OCI-LY1 (cell line): ENCODE measurements around the gene MS4A4A.

Experiments used
- H2AFZ ChIP-seq: fragments of 200-600 bp; sonication (generic), shearing (Covaris generic); 2 replicates; pipeline ENCODE4 v1.6.0; 2014; ENCODE audit warnings: antibody characterized with exemption, mild to moderate bottlenecking, low read length
- H3F3A ChIP-seq: fragments of 200-600 bp; sonication (generic), shearing (Covaris generic); 2 replicates; pipeline ENCODE4 v1.6.0; 2014; ENCODE audit warnings: mild to moderate bottlenecking, antibody characterized with exemption, low read length, moderate library complexity; ENCODE audit not compliant: insufficient read depth
- H3K27ac ChIP-seq: fragments of 200-600 bp; sonication (generic); 2 replicates; pipeline ENCODE4 v1.5.1; 2014; ENCODE audit warnings: low read length, mixed run types, mild to moderate bottlenecking, low read depth; ENCODE audit not compliant: poor library complexity, severe bottlenecking
- H3K27me3 ChIP-seq: fragments of 200-600 bp; sonication (generic); 2 replicates; pipeline ENCODE4 v1.6.0; 2014; ENCODE audit warnings: antibody characterized with exemption, mild to moderate bottlenecking, low read length, moderate library complexity; ENCODE audit not compliant: insufficient read depth
- H3K36me3 ChIP-seq: fragments of 200-600 bp; sonication (generic); 2 replicates; pipeline ENCODE4 v1.6.1; 2014; ENCODE audit warnings: mild to moderate bottlenecking, antibody characterized with exemption, low read length, moderate library complexity, mixed read lengths; ENCODE audit not compliant: insufficient read depth
- H3K4me1 ChIP-seq: fragments of 200-600 bp; sonication (generic); 2 replicates; pipeline ENCODE4 v1.5.1; 2014; ENCODE audit warnings: mild to moderate bottlenecking, low read length, moderate library complexity; ENCODE audit not compliant: insufficient read depth, severe bottlenecking
- H3K4me2 ChIP-seq: fragments of 200-600 bp; sonication (generic), shearing (Covaris generic); 2 replicates; pipeline ENCODE4 v1.6.1; 2014; ENCODE audit warnings: low read length
- H3K4me3 ChIP-seq: fragments of 200-600 bp; sonication (generic); 2 replicates; pipeline ENCODE4 v1.5.1; 2014; ENCODE audit warnings: low read length, low read depth, mild to moderate bottlenecking, mixed read lengths; ENCODE audit not compliant: poor library complexity, severe bottlenecking
- H3K79me2 ChIP-seq: fragments of 200-600 bp; shearing (Covaris generic); 2 replicates; pipeline ENCODE4 v1.6.1; 2016; ENCODE audit warnings: mixed run types, low read length, mixed read lengths; ENCODE audit not compliant: insufficient read depth
- H3K9ac ChIP-seq: fragments of 200-600 bp; sonication (generic), shearing (Covaris generic); 2 replicates; pipeline ENCODE4 v1.6.1; 2014; ENCODE audit warnings: mild to moderate bottlenecking, low read length, mixed read lengths
- H3K9me2 ChIP-seq: fragments of 200-600 bp; sonication (generic), shearing (Covaris generic); 2 replicates; pipeline ENCODE4 v1.6.1; 2014; ENCODE audit warnings: low read depth, mild to moderate bottlenecking, low read length, mixed read lengths
- H3K9me3 ChIP-seq: fragments of 200-600 bp; shearing (Covaris generic); 2 replicates; pipeline ENCODE4 v1.6.1; 2014; ENCODE audit warnings: low read length, mixed read lengths
- H4K20me1 ChIP-seq: fragments of 200-600 bp; sonication (generic), shearing (Covaris generic); 2 replicates; pipeline ENCODE4 v1.6.0; 2016; ENCODE audit warnings: mild to moderate bottlenecking, low read length; ENCODE audit not compliant: insufficient read depth
- CTCF ChIP-seq: fragments of 200-600 bp; sonication (generic), shearing (Covaris generic); IDR thresholded peaks from 2 replicates; pipeline ENCODE4 v1.5.1; 2017; ENCODE audit warnings: mild to moderate bottlenecking, antibody characterized with exemption, low read length, moderate library complexity, mixed read lengths
- EZH2 ChIP-seq: fragments of 200-600 bp; sonication (generic), shearing (Covaris generic); IDR thresholded peaks from 2 replicates; pipeline ENCODE4 v1.8.0; 2017; ENCODE audit warnings: borderline replicate concordance, mixed run types, mild to moderate bottlenecking, antibody characterized with exemption, low read length, moderate library complexity, mixed read lengths

The MS4A4A gene

DNA sequence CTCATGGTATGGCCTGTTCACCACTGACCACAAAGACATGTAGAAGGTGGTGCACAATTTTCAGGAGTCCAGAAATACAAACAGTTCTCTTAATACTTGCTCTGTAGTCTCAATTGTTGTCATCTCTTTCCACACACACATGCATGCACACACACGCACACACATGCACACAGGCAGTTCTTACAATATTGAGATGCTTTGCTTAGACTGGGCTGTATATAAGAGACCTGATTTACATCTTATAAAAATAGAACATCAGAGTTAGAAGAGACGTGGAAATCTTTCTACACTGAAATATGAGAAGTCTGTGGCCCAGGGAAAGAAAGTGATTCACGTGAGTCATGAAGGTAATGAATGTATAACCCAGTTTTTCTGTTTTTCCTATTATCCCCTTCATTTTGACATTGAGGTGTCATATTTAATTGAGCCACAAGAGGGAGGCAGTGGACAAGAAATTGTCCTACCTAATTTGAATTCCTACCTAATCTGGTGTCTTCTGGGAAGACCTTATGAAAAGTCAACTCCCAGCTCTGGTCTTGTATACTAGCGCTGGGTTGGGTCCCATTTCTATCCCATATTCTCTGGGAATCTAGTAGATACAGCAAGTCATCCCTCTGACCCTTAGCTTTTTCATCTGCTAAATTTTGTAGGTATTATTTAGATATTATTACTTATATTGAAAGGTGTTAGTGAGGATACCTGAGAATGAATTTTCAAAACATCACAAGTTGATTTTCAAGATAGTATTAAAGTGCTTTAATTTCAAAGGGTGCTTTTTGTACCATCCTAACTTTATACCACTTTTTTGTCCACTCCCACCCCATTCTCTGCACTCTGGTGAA, 14.9 kb upstream of the MS4A4A start:
- no peak for TF ChIP-seq EZH2
- TF ChIP-seq CTCF: peak; percentile 69
- H3K9me2 ChIP-seq: no peaks in the 10 kb centered on the region
- no peaks in the 10 kb centered on the region for H3F3A ChIP-seq
- no peaks in the 10 kb centered on the region for H3K27me3 ChIP-seq
- no peaks in the 10 kb centered on the region for H3K79me2 ChIP-seq
- no peaks in the 10 kb centered on the region for H3K4me1 ChIP-seq
- no peak overlapping the region for H3K4me3 ChIP-seq
- no peak overlapping the region for H2AFZ ChIP-seq
- no peak overlapping the region for H3K27ac ChIP-seq
- 0 out of 2 replicates have a peak, but pooled peaks cover 2% of the 10 kb centered on the region for H3K9me3 ChIP-seq
- no peaks in the 10 kb centered on the region for H4K20me1 ChIP-seq
- H3K4me2 ChIP-seq: no peak overlapping the region
- no peaks in the 10 kb centered on the region for H3K36me3 ChIP-seq
- H3K9ac ChIP-seq: no peak overlapping the region

DNA sequence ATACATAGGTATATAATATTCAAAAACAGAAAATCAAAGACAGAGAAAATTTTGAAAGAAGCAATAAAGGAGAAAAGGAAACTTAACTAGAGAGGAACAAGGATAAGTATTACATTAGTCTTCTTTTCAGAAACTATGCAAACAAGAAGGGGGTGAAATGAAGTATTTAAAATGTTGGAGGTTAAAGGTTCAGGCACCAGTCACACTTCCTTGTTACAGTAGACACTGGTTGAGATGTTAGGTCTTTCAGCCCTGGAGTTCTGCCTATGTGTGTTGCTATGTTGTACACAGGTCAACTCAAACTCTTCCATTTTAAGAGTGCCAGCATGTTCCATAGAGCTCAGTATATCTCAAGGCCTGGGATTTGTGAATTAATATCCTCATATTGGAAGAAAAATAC, 6.0 kb upstream of the MS4A4A start:
- 0 out of 2 replicates have a peak, but pooled peaks cover 2% of the 10 kb centered on the region for H3K9me3 ChIP-seq
- H3K79me2 ChIP-seq: no peaks in the 10 kb centered on the region
- no peak overlapping the region for H3K4me3 ChIP-seq
- no peaks in the 10 kb centered on the region for H3K27me3 ChIP-seq
- H3F3A ChIP-seq: no peaks in the 10 kb centered on the region
- no peak overlapping the region for H3K9ac ChIP-seq
- no peak overlapping the region for H3K4me2 ChIP-seq
- no peaks in the 10 kb centered on the region for H3K4me1 ChIP-seq
- no peak overlapping the region for H3K27ac ChIP-seq
- no peaks in the 10 kb centered on the region for H3K36me3 ChIP-seq
- TF ChIP-seq EZH2 (no peak), CTCF (no peak)
- H3K9me2 ChIP-seq: no peaks in the 10 kb centered on the region
- H4K20me1 ChIP-seq: no peaks in the 10 kb centered on the region
- H2AFZ ChIP-seq: no peak overlapping the region

DNA sequence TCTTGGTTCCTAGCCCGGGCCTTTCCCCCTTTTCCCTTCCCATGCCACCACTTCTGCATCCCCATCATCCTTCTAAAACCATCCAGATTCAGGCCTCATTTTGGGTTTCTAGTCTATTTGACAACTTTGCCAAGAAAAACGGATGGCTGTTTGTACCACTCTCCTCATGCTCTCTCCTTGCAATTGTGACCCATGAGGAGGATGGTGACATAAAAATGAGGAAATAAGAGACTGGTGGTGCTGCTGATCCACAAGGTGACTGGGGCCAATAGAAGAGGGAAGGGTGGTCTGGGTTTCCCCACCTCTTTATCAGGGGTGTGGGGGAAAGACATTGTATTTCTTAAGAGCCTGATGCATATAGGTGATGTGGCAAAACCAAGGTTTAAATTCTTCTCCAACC, 1.0 kb downstream of the MS4A4A start:
- Histone ChIP-seq H3K9me2 (no peaks in the 10 kb centered on the region), H3K4me2 (no peak overlapping the region), H3K9me3 (no peaks in the 10 kb centered on the region), H3K27me3 (no peaks in the 10 kb centered on the region), H3K4me1 (no peaks in the 10 kb centered on the region), H2AFZ (no peak overlapping the region), H3K27ac (no peak overlapping the region), H3F3A (no peaks in the 10 kb centered on the region), H3K36me3 (no peaks in the 10 kb centered on the region), H3K4me3 (no peak overlapping the region), H4K20me1 (no peaks in the 10 kb centered on the region), H3K79me2 (no peaks in the 10 kb centered on the region), H3K9ac (no peak overlapping the region)
- TF ChIP-seq CTCF: no peak
